Activated naive CD4-positive, alpha-beta T cell treated with anti-CD3 and anti-CD28 coated beads, Interleukin-2, amount 50 U/mL, for 16 hours (primary cell): ENCODE data around the gene CD7.

Experiments used
- DNase-seq: peaks from one replicate; pipeline ENCODE4 v3.0.0-alpha.2; 2020

CD7 gene

DNA sequence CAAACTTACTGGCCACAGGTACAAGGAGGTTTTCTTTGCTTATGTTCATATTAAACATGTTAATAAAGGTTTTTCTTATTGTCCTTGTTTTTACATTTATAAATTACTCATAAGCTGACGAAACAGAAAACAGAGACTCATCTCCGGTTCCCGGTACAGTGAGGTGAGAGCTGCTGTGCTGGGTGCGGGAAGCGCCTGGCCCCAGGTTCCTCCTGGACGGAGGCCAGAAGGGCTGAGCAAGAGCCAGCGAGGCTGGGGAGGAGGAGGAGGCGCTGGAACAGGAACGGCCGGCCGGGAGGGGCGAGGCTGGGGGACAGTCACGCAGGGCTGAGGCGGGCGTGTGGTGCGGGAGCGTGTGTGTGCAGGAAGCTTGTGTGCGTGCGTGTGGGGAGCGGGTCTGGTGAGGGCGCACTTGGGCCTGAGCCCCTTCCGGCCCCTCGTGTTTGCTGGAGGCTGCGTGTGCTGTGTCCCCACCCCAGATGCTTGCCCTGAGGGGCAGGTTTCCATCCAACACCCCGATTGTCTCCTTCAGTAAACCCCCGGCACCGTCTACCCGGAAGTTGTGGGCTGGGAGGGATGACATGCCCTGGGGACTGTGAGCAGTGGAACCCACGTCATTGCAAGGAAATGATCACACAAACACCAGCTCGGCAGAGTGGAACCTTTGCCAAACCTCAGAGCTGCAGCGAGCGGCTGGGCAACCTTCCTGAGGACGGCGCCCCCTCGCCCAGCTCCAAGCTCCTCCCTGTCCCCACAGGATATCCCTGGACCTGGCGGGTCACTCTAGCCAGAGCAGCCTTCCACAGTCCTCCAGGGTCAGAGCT is 19.5 kb downstream of the CD7 start:
- peak; percentile 90 for DNase-seq

DNA sequence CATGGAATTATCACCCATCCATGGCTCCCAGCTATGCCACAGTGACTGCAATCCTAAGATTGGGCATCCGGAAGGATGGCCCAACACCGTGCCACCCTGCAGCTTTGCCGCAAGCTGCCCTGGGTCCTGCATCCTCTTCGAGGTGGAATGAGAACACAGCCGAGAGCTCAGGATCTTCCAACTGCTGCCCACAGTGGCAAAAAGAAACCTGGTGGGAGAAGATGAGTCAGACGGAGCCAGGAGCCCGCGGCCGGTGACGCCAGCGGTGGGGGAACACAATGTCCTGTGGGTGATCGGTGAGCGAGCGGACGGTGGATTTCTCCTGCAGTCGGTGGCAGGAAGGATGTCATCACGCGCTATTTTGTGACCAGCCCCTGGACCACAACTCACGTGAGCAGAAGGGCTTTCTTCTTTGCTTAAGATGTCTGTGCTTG is 20.1 kb downstream of the CD7 start:
- DNase-seq = peak; percentile 71

DNA sequence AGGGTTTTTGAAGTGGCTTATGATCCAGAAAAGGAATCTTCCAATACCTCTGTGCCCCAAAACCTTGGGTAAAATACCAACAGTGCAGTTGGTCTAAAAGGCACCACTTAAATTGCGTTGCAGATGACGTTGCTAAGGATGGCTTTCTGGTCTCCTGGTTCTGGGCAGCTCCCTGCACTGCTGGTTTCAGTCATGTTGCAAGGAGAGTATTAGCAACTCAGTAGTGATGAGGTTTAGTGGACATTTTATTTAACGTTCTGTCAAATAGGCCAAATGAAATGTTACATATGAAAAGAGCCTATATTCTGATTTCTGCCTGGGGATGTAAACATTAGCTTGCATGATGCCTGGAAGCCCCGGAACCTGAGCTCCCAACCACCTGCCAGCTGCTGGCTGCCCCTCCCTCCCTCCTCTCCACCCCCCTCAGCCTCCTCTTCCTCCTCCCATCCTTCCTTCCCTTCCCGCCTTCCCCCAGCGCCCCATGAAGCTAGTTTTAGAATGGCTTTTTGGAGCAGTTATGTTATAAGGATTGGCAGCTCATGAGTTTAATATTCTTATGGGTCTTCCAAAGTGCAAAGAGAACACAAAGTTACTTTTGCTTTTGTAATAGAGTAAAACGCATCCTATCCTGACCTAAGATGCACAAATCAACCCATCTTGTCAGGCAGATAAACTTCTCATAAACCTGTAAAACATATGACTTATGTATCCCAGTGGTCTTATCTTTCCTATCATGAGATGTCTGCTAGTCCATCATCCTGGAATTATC is 20.7 kb downstream of the CD7 start:
- no peak for DNase-seq

DNA sequence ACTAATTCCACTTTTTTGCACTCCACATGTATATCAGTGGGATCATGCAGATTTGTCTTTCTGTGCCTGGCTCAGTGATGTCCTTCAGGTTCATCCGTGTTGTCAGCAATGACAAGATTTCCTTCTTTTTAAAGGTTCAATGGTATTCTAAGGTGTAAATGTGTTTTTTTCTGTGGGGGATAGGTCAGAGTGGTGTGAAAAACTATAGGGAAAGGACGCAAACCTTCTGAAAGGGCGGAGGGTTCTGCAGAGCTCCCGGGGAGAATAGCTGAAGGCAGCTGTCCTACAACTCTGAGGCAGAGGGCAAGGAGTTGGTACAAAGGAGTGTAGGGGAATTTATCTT is 22.0 kb downstream of the CD7 start:
- DNase-seq = no peak

DNA sequence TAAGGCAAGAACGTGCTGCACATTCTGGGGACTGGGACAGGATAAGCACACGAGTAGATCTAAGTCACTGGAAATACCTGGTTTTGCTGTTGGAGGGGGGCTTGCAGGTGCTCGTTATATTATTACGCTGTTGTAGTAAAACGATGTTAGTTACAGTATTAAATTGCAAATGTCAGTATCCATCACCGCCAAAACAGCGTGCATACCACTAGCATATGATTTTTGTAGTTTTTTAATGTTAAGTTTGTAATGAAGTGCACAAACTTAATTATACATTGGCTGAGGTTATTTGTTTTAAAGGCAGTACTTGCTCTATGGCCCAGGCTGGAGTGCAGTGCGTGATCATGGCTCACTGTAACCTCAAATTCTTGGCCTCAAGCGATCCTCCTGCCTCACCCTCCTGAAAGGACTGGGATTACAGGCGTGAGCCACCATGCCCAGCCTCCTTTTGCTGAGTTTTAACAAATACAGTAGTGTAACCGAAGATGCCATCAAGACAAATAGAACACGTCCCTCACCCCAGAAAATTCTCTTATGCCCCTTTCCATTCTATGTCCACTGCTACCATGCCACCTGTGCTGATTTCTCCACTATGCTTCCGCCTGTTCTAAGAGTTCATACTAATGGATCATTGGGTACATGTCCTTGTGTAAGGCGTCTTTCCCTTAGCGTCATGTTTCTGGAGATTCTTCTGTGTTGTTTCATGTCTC is 23.2 kb downstream of the CD7 start:
- DNase-seq = no peak

DNA sequence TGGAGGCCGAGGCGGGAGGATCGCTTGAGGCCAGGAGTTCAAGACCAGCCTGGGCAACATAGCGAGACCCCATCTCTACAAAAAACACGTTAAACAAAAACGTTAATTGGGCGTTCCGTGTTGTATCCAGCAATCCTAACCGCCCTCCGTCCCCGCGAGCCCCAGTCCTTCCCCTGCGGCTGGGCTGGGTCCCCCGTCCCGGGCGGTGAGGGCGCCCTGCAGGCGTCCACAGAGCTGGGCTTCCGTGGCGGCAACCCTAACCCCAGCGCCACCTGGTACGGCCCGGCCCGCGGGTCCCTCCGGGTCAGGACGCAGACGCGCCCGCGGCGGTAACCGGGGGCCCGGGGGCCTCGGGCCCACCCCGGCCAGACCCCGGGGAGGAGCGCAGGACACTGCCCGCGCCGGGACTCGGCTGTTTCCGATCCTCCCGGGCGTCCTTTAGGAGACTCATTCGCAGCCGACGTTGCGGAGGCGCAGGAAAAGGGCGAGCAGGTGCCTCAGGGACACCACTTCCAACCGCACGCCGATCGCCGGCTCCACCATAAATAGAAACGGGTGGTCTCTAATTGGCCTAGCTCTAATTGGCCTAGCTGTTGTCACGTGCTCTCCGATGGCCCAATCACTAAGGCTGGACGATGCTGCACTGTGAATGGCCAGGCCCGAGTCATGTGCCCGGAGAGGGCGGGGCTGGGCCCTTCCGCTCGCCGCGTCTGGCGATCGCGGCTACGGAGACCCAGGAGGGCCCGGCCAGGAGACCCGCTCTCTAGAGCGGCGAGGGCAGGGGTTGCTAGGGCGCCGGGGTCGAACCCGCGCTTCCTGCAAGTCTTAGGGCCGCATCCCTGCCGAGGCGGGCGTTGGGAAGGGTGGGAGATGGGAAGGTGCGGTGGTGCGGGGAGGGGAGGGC is 24.9 kb downstream of the CD7 start:
- peak; percentile 91 for DNase-seq

DNA sequence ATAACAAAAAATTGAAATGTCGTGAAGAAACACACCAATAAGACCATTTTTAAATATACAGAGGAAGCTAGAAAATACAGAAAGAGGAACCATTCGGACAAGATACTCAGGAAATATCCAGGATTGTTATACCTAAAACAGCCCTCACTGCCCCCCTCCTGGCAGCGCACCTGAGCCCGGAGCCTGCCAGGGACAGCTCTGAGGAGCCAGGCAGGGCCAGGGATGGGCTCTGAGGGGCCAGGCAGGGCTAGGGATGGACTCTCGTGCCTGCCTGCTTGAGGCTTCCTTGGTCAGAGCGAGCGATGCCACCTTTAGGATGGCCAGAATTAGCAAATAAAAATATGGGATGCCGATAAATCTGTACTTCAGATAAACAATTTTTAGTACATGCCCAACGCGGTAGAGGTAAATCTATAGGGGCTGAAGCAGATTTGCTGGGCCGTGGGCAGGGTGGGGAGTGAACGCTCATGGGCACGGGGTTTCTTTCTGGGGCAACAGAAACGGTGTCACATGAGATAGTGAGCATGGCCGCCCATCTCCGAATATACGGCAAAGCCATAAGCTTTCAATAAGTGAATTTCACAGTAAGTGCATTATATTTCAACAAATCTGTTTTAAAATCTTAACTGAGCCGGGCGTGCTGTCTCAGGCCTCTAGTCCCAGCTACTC is 25.7 kb downstream of the CD7 start:
- DNase-seq = no peak

DNA sequence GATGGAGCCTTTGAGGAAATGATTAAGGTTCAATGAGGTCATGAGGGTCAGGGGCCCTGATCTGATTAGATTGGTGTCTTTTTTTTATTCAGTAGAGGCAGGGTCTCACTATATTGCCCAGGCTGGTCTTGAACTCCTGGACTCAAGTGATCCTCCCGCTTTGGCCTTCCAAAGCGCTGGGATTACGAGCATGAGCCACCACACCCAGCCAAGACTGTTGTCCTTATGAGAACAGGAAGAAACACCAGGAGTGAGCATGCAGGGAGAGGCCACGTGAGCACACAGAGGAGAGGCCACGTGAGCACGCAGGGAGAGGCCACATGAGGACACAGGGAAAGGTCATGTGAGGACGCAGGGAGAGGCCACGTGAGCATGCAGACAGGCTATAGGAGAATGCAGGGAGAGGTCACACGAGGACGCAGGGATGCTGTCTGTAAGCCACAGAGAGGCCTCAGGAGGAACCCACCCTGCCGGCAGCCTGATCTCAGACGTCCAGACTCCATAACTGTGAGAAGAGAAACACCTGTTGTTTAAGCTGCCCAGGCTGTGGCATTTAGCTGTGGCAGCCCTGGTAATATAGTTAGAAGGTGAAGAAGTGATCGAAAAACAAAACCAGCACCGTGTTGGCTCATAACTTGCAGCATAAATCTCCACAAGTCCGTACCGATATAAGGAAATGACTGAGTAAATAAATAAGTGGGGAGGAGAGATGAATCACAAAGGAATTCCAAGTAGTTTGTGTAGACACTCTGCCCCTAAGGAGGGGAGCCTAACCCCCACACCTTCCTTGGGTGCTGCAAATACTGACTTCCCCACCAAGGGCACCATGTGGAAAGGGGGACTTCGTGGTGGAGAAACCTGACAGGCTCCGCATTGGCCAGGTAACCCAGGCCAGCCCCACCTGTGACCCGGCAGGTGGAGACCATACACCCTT is 29.3 kb downstream of the CD7 start:
- no peak for DNase-seq

DNA sequence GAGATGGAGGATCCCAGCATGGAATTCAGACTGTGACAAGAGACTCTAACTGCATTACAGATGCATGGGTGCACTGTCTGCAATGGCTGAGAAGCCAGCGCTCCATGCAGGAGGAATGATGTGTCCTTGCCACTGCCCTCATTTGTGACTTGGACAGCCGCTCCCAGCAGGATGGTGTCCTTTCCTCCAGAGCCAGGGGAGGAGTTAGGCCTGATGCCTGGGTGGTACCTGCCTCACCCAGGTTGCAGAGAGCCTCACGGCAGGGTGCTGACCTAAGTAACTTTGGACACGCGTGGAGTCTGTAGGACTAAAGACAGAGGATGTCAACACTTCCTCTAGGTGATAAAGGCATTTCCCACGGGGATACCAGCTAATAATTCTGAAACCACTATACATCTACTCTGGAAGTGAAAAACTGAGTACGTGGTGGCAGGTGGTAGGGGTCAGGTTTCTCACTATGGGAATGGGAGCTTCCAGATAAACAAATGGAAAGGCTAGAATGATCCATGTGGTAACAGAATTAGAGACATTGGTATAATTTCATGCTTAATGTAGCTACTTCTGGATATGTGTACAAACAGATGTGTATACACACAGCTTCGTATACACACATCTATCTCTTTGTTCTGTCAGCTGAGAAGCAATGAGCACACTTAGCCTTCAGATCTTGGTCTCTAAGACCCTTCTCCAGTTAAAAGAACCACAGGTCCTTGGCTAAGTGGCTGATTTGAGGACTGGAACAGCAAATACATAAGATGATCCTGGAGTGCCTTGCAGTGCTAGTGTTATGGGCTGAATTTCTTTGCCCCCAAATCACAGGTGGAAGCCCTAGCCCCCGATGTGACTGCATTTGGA is 30.2 kb downstream of the CD7 start:
- DNase-seq = no peak

DNA sequence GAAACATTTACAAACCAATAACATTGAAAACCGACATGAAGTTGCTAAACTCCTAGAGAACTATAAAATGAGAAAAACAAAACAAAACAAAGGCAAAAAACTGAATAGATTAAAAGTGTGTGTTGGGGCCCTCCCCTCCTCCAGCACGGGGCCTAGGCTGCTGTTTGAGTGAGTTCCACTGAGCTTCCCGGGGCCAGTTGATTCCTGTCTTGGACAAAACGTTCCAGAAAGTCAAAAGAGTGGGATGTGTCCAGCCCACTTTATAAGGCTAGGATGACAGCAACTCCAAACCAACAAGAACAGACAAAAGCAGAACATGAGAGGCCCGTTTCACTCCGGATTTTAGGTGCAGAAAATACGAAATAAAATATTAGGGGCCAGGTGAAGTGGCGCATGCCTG is 32.3 kb downstream of the CD7 start:
- no peak for DNase-seq

DNA sequence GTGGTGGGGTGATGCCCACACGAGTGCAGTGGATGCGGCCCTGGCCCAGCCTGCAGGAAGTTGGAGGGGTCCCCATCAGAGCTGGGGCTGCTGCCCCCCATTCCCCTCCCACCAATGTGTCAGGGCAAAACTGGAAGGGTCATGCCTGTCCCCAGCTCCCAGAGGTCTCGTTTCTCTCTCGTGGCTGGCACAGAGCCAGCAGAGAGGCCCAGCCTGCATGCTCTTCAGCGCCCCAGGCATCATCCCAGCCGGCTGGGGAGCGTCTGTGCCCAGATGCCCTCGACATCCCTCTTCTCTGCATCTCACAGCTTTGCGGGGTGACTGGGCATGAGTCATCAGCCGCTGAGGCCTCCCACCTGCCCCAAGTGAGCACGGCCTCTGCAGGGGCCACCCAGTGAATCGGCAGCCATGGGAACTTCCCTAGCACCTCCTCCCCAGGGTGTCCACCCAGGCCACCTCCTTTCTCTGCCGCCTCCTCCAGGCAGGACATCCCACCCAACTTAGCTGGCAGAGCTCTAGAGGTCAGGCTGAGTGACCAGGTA is 34.1 kb downstream of the CD7 start:
- peak; percentile 36 for DNase-seq

DNA sequence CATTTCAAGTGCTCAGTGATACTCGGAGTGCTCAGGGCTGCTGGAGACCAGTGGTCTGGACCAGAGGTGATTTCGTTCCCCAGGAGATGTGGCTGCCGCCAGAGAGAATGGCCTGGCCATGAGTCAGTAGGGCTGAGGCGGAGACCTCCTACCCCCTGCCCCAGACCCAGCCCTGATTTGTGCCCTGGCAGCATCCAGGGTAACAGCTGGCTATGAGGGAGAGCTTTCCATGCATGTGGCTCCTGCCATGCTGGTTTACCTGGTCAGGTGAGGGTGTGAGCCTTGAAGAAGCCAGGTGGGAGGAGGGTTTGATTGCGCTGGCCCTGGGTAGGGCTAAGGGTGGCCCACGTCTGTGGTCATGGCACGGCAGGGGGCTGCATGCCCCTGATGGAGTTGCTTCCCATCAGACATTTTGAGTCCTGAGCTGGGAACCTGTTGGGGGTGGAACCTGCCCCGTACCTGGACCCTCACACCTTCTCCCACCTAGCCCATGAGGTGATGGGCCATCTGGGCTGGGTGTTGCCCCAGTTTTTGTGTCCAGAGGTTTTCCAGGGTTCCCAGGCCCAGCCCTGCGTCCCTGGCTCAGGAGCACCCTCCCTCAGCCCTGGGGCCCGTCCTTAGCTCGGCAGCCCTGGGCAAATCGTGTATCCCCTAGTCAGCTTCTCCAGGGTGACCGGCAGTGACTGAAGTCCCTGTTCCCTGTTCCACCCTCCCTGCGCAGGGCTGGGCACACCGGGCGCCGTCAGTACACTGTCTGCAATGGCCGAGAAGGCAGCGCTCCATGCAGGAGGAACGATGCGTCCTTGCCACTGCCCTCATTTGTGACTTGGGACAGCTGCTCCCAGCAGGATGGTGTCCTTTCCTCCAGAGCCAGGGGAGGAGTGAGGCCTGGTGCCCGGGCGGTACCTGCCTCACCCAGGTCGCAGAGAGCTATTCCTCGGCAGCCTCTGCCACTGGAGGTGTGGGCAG is 34.9 kb downstream of the CD7 start:
- DNase-seq = no peak

DNA sequence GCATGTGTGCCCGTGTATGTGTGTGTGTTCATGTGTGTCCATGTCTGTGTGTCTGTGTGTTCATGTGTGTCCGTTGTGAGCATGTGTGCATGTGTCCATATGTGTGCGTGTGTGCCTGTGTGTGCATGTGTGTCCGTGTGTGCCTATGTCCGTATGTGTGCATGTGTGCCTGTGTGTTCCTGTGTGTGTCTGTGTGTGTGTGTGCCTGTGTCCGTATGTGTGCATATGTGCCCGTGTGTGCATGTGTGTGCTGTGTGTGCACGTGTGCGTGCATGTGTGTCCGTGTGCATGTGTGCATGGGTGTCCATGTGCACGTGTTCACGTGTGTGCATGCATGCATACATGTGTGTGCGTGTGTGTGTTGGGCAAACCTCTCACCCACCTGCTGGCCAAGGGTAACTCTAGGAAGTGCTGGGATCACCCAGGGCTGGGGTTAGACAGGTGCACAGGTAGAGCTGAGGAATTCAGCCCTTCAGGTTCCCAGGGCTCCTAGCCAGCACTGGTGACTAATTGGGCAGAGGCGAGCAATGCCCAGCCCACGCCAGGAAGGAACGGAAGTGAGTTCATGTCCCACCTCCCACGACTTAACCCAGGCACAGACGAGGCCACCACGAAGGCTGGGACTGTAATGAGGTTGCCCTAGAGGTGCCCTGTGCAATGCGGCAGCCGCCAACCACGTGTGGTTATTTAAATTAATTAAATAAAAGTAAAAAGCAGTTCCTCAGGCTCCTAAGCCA is 35.7 kb downstream of the CD7 start:
- peak; percentile 25 for DNase-seq

DNA sequence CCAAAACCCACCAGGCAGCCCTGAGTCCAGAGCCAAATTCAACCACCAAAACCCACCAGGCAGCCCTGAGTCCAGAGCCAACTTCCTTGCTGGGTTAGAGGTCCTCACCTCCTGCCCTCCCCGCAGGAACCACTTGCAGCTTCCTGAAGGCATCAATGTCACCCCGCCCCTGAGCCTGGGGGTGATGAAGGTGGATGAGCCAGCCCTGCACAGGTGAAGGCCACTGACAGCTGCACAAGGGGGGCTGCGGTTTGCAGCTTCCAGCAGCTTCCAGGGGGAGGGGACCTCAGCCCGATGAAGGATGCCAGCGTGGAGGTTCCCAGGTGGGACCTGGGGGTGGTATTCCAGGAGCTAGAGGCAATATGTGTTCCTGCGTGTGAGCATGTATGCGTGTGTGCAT is 36.3 kb downstream of the CD7 start:
- DNase-seq = no peak

DNA sequence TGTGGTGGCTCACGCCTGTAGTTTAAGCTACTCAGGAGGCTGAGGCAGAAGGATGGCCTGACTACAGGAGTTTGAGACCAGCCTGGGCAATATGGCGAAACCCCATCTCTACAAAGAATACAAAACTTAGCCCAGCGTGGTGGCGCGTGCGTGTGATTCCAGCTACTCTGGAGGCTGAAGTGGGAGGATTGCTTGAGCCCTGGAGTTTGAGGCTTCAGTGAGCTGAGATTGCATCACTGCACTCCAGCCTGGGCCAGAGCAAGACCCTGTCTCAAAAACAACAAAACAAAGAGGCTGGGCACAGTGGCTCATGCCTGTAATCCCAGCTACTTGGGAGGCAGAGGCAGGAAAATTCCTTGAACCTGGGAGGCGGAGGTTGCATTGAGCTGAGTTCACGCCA is 36.9 kb downstream of the CD7 start:
- DNase-seq = no peak

DNA sequence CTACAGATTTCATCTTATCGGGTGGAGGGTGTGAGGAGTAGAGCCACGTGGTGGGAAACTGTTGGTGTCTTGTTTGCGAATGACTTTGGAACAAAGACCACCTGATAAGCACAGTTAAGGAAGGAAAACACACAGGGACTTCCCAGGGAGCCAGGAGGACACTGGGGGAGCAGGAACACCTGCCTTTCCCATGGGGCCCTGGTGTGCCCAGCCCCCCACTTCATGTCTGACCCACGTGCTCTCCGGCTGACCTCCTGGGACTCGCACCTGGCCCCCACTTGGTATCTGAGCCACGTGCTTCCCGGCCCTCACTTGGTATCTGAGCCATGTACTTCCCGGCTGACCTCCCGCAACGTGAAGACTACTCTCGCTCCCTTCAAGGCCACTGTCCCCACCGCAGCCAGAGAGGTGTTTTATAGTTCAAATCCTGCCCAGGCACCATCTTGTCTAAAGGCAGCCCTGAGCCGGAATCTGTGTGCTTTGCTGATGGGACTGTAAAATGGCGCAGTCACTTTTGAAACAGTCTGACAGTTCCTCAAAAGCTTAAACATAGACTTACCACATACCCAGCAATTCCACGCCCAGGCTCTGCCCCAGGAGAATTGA is 38.5 kb downstream of the CD7 start:
- DNase-seq = no peak

DNA sequence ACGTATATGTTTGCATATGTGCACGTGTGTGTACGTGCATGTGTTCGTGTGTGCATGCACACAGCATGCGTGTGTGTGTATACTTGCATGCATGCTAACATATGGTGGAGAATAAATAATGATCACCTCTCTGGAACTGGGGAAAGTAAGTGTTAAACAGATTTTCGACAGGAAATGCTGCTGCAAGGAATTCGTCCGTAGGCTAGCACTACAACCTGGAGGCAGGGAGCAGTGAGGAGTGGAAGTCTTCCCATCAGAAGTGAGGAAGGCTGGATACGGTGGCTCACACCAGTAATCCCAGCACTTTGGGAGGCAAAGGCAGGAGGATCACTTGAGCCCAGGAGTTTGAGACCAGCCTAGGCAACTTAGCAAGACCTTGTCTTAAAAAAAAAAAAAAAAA is 39.1 kb downstream of the CD7 start:
- no peak for DNase-seq
